ENCODE measurements around the gene PACRG. TPM values are rescaled to one million over a fixed set of nuclear protein-coding genes. Genes with fewer than 3 reads are reported as not detected.

PACRG gene
- total and polyA plus RNA-seq, 4 donors, result 0.47 to 3.8 (median 2.4) TPM

DNA sequence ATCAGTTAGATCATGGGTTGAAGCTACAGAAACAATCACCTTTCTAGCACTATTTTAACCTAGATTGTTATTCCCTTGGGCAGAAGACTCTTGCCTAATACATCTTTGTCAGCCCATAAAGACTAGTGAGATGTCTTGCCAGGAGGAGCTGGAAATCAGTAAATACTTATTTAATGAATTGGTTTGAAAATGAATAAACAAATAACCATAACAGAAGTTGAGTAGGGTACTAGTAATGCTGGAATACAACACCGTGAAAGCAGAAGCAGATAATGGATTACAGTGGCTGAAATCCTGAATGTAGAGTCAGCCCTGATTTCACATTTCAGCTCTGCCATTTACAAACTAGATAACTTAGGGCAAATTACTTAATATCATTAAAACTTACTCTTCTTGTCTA lies 236.1 kb downstream of the PACRG start:
- DNase-seq (ENCODE audit: low spot score), result no peak
- TF ChIP-seq, protein P1, sequence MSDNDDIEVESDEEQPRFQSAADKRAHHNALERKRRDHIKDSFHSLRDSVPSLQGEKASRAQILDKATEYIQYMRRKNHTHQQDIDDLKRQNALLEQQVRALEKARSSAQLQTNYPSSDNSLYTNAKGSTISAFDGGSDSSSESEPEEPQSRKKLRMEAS (IDR thresholded peaks at IDR 0.05), result no peak
- no peak for TF ChIP-seq SP1 (IDR thresholded peaks at IDR 0.05)
- no peak for TF ChIP-seq HNF4A (conservative IDR thresholded peaks at IDR 0.05)
- TF ChIP-seq, protein P2, sequence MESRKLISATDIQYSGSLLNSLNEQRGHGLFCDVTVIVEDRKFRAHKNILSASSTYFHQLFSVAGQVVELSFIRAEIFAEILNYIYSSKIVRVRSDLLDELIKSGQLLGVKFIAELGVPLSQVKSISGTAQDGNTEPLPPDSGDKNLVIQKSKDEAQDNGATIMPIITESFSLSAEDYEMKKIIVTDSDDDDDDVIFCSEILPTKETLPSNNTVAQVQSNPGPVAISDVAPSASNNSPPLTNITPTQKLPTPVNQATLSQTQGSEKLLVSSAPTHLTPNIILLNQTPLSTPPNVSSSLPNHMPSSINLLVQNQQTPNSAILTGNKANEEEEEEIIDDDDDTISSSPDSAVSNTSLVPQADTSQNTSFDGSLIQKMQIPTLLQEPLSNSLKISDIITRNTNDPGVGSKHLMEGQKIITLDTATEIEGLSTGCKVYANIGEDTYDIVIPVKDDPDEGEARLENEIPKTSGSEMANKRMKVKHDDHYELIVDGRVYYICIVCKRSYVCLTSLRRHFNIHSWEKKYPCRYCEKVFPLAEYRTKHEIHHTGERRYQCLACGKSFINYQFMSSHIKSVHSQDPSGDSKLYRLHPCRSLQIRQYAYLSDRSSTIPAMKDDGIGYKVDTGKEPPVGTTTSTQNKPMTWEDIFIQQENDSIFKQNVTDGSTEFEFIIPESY (IDR thresholded peaks at IDR 0.05), result no peak
- TF ChIP-seq, protein P3, sequence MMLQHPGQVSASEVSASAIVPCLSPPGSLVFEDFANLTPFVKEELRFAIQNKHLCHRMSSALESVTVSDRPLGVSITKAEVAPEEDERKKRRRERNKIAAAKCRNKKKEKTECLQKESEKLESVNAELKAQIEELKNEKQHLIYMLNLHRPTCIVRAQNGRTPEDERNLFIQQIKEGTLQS (IDR thresholded peaks at IDR 0.05), result no peak
- no peak for TF ChIP-seq EGR1 (IDR thresholded peaks at IDR 0.05; ENCODE audit: low read depth in 2 of 2)
- no peak for TF ChIP-seq HNF4G (IDR thresholded peaks at IDR 0.05)
- TF ChIP-seq JUND (IDR thresholded peaks at IDR 0.05), result no peak
- TF ChIP-seq YY1 (IDR thresholded peaks at IDR 0.05), result no peak
- no peak for TF ChIP-seq NR2F2 (IDR thresholded peaks at IDR 0.05)
- TF ChIP-seq RXRA (IDR thresholded peaks at IDR 0.05), result no peak
- no peak for TF ChIP-seq FOXA1 (IDR thresholded peaks at IDR 0.05)
- no peak for TF ChIP-seq RAD21 (IDR thresholded peaks at IDR 0.05)
- TF ChIP-seq, protein P4, sequence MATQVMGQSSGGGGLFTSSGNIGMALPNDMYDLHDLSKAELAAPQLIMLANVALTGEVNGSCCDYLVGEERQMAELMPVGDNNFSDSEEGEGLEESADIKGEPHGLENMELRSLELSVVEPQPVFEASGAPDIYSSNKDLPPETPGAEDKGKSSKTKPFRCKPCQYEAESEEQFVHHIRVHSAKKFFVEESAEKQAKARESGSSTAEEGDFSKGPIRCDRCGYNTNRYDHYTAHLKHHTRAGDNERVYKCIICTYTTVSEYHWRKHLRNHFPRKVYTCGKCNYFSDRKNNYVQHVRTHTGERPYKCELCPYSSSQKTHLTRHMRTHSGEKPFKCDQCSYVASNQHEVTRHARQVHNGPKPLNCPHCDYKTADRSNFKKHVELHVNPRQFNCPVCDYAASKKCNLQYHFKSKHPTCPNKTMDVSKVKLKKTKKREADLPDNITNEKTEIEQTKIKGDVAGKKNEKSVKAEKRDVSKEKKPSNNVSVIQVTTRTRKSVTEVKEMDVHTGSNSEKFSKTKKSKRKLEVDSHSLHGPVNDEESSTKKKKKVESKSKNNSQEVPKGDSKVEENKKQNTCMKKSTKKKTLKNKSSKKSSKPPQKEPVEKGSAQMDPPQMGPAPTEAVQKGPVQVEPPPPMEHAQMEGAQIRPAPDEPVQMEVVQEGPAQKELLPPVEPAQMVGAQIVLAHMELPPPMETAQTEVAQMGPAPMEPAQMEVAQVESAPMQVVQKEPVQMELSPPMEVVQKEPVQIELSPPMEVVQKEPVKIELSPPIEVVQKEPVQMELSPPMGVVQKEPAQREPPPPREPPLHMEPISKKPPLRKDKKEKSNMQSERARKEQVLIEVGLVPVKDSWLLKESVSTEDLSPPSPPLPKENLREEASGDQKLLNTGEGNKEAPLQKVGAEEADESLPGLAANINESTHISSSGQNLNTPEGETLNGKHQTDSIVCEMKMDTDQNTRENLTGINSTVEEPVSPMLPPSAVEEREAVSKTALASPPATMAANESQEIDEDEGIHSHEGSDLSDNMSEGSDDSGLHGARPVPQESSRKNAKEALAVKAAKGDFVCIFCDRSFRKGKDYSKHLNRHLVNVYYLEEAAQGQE (IDR thresholded peaks at IDR 0.05), result no peak
- TF ChIP-seq, protein P5, sequence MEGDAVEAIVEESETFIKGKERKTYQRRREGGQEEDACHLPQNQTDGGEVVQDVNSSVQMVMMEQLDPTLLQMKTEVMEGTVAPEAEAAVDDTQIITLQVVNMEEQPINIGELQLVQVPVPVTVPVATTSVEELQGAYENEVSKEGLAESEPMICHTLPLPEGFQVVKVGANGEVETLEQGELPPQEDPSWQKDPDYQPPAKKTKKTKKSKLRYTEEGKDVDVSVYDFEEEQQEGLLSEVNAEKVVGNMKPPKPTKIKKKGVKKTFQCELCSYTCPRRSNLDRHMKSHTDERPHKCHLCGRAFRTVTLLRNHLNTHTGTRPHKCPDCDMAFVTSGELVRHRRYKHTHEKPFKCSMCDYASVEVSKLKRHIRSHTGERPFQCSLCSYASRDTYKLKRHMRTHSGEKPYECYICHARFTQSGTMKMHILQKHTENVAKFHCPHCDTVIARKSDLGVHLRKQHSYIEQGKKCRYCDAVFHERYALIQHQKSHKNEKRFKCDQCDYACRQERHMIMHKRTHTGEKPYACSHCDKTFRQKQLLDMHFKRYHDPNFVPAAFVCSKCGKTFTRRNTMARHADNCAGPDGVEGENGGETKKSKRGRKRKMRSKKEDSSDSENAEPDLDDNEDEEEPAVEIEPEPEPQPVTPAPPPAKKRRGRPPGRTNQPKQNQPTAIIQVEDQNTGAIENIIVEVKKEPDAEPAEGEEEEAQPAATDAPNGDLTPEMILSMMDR (IDR thresholded peaks at IDR 0.05; ENCODE audit: low read depth, low read length, missing input control), result no peak
- no peak for TF ChIP-seq GABPA (IDR thresholded peaks at IDR 0.05 in 1 of 2, conservative IDR thresholded peaks at IDR 0.05 in 1 of 2)
- no peak for TF ChIP-seq FOXA2 (IDR thresholded peaks at IDR 0.05)
- TF ChIP-seq TAF1 (conservative IDR thresholded peaks at IDR 0.05), result no peak
- Histone ChIP-seq H3K4me1 (ENCODE audit: control insufficient read depth in 4 of 4, insufficient read depth in 4 of 4, low read length in 3 of 4) (no peaks in the 10 kb centered on the region), H3K27me3 (ENCODE audit: control insufficient read depth in 4 of 4, insufficient read depth in 4 of 4, low read length in 3 of 4) (no peaks in the 10 kb centered on the region), H3K4me3 (ENCODE audit: low read depth in 1 of 3, low read length in 3 of 3) (no peak overlapping the region), H3K36me3 (ENCODE audit: control insufficient read depth in 4 of 4, insufficient read depth in 3 of 4, low read depth in 1 of 4, low read length in 3 of 4) (no peaks in the 10 kb centered on the region), H3K27ac (ENCODE audit: low read depth in 1 of 2, low read length in 2 of 2) (no peak overlapping the region), H3K9ac (ENCODE audit: low read depth in 1 of 2, low read length in 2 of 2) (no peak overlapping the region), H3K9me3 (ENCODE audit: control insufficient read depth in 4 of 4, low read length in 3 of 4) (no peaks in the 10 kb centered on the region)
- WGBS, result 85% methylated on average over 1 of the region's 1 CpG
